ENCODE data around the gene CTU2. TPM values are rescaled to one million over a fixed set of nuclear protein-coding genes. Genes with fewer than 3 reads are reported as not detected.

CTU2 gene
- total and polyA plus RNA-seq, 8 donors = 1.8 to 53.3 (median 14.8) TPM

DNA sequence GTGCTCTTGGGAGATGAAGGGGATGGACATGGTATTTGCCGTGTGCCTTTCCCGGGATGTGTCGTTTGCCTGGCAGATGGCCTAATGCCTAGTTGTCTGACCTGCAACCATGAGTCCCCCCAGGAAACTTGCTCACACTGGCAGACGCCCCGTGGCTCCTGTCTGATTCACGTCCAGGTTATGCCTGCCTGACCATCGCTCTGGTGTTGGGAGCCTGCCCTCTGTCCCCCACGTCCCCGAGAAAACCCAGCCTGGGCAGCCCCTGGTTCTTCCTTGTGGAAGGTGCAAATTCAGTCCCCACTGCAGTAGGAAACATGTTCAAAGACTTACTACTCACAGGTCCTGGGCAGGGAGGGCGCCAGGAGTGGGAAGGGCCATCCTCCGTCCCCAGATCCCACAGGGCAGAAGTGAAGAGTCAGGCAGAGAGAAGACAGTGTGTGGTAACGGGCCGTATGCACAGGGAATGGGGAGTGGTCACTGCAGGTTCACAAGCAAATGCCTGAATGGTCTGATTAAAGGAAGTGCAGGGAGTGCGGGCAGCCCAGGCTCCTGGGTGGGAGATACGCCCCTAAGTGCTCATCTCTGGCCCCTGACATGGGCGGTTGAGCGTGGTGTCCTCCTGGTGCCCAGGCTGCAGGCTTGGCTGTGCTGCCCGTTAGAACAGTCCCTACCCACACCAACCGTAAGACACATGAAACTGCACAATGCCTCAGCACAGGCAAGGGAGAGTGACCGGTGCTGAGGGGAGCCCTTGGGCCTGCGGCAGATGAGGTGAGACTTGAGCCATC is 15.8 kb upstream of the CTU2 start:
- intact Hi-C loops (cut with DNase I; ENCODE audit: low total_unique reads) = no loop called here
- Histone ChIP-seq H3K36me3 (peaks cover 0 to 6% (median under 1%) of the 10 kb centered on the region in 4 donors), H3K4me1 (peaks cover 21 to 47% (median 39%) of the 10 kb centered on the region in 4 donors), H3K9me3 (no peaks in the 10 kb centered on the region), H3K27ac (no peak overlapping the region), H3K27me3 (peaks cover 5 to 71% (median 13%) of the 10 kb centered on the region in 3 donors), H3K4me3 (no peak overlapping the region)
- DNase-seq = no peak
- 81 to 90% (median 84%) methylated on average over 20 to 21 of the region's 21 CpGs for WGBS, 5 donors
- no peak for TF ChIP-seq EP300 (IDR thresholded peaks at IDR 0.05)
- no peak for TF ChIP-seq POLR2A (IDR thresholded peaks at IDR 0.05)
- TF ChIP-seq, protein P1, sequence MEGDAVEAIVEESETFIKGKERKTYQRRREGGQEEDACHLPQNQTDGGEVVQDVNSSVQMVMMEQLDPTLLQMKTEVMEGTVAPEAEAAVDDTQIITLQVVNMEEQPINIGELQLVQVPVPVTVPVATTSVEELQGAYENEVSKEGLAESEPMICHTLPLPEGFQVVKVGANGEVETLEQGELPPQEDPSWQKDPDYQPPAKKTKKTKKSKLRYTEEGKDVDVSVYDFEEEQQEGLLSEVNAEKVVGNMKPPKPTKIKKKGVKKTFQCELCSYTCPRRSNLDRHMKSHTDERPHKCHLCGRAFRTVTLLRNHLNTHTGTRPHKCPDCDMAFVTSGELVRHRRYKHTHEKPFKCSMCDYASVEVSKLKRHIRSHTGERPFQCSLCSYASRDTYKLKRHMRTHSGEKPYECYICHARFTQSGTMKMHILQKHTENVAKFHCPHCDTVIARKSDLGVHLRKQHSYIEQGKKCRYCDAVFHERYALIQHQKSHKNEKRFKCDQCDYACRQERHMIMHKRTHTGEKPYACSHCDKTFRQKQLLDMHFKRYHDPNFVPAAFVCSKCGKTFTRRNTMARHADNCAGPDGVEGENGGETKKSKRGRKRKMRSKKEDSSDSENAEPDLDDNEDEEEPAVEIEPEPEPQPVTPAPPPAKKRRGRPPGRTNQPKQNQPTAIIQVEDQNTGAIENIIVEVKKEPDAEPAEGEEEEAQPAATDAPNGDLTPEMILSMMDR (IDR thresholded peaks at IDR 0.05) = no peak
- no peak for TF ChIP-seq POLR2AphosphoS5 (IDR thresholded peaks at IDR 0.05)

DNA sequence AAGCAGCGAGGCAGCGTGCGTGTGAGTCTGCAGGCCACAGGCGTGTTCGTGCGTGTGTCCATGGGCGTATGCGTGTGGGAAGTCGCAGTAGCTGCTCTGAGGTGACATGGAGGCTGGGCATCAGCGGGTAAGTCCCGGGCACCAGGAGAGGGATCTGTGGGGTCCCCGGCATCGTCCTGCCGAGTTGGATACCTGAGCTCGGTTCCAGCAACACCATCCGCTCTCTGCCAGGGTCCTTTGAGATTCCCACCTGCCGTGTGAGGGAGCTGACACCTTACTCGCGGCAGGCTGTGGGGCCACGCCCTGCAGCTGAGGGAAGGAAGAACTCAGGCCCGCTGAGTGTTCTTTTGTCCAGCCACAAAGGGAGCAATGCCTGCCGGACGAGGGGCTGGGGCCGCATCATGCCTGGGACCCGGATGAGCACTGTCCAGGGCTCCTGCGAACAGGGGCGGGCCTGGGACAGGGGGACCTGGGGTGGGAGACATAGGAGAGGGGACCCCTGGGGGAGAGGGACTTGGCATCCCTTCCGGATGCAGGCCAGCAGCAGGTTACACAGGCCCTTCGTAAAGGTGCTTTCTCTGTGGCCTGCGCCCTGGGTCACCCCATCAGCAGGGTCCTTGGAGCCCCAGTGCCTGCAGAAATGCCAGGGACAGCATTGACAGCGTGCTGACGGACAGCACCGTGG is 15.0 kb upstream of the CTU2 start:
- TF ChIP-seq EP300 (IDR thresholded peaks at IDR 0.05) = no peak
- TF ChIP-seq, protein P1 (IDR thresholded peaks at IDR 0.05) = no peak
- TF ChIP-seq POLR2AphosphoS5 (IDR thresholded peaks at IDR 0.05) = no peak
- TF ChIP-seq POLR2A (IDR thresholded peaks at IDR 0.05) = no peak
- peaks cover 14 to 40% (median 32%) of the 10 kb centered on the region in 4 donors for H3K4me1 ChIP-seq
- intact Hi-C loops (cut with DNase I; ENCODE audit: low total_unique reads) = no loop called here
- 79 to 91% (median 88%) methylated on average over 25 to 33 of the region's 33 CpGs for WGBS, 5 donors
- no peak for DNase-seq
- H3K27me3 ChIP-seq = peaks cover 5 to 63% (median 6%) of the 10 kb centered on the region in 3 donors
- H3K36me3 ChIP-seq = peaks cover 0 to 13% (median 6%) of the 10 kb centered on the region in 4 donors
- H3K4me3 ChIP-seq = no peak overlapping the region
- no peaks in the 10 kb centered on the region for H3K9me3 ChIP-seq
- peak overlapping the region in 1 of 5 donors; percentile 26 for H3K27ac ChIP-seq

DNA sequence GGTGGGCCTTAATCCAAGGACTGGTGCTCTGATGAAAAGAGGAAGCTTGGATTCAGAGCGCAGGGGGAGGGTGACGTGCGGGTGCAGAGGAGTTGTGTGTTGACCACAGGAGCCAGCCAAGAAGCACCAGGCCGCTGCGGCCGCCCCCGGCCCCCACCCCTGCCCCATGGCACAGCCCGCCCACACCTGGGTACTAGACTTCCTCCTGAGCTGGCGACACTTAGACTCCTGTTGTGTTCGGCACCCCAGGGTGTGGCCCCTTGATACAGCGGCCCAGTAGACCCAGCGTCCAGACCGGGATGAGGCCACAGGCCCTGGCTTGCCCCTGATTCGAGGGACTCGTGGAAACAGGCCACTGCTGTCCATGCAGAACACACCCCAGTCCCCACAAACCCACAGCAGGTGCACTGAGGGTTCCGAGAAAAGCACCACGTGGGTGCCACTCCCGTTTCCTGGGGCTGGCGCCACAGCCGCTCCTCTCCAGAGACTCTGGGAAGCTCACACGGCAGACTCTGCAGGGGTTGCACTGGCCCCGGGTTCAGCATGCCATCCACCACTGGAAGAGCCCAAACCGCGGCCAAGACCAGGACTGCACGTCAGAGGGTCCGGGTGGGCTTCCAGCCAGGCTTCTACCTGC is 14.3 kb upstream of the CTU2 start:
- Histone ChIP-seq H3K27ac (peak overlapping the region in 2 of 5 donors; percentile 17 to 26), H3K27me3 (peaks cover 5 to 56% (median 6%) of the 10 kb centered on the region in 3 donors), H3K4me3 (peak overlapping the region in 1 of 4 donors; percentile 13), H3K4me1 (peaks cover 8 to 32% (median 24%) of the 10 kb centered on the region in 4 donors), H3K36me3 (peaks cover 7 to 21% (median 13%) of the 10 kb centered on the region in 4 donors), H3K9me3 (no peaks in the 10 kb centered on the region)
- TF ChIP-seq EP300 (IDR thresholded peaks at IDR 0.05) (no peak), POLR2A (IDR thresholded peaks at IDR 0.05) (no peak), POLR2AphosphoS5 (IDR thresholded peaks at IDR 0.05) (no peak)
- TF ChIP-seq, protein P1 (IDR thresholded peaks at IDR 0.05) = no peak
- no peak for DNase-seq
- intact Hi-C loops (cut with DNase I; ENCODE audit: low total_unique reads) = no loop called here
- WGBS, 5 donors = 53 to 75% (median 67%) methylated on average over 7 to 26 of the region's 26 CpGs

DNA sequence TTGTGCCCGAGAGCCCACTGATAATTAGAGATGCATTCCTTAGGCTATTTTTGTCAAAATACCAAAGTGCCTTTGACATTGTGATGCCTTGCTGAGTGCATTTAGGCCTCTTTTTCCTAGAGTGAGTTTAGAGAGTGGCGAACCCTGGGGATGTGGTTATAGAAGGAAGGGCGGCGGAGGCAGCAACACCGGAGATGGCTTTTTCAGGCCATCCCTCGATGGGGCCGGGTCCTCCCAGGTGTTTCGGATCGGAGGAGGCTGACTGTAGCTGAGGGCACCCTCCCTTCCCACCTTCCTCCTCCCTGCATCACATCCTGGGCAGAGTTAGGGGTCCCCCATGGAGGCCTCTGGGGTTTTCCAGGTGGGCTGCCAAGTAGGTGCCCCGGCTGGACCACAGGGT is 13.4 kb upstream of the CTU2 start:
- Histone ChIP-seq H3K9me3 (no peaks in the 10 kb centered on the region), H3K27me3 (peaks cover 5 to 47% (median 6%) of the 10 kb centered on the region in 3 donors), H3K36me3 (peaks cover 13 to 29% (median 22%) of the 10 kb centered on the region in 4 donors), H3K4me1 (peaks cover 0 to 25% (median 16%) of the 10 kb centered on the region in 4 donors), H3K4me3 (no peak overlapping the region), H3K27ac (no peak overlapping the region)
- 73 to 91% (median 89%) methylated on average over 10 of the region's 10 CpGs for WGBS, 5 donors
- TF ChIP-seq, protein P1 (IDR thresholded peaks at IDR 0.05) = no peak
- TF ChIP-seq POLR2A (IDR thresholded peaks at IDR 0.05) (no peak), POLR2AphosphoS5 (IDR thresholded peaks at IDR 0.05) (no peak), EP300 (IDR thresholded peaks at IDR 0.05) (no peak)
- intact Hi-C loops (cut with DNase I; ENCODE audit: low total_unique reads) = no loop called here
- no peak for DNase-seq

All from stomach (tissue), 9 donors.